ENCODE results near the gene APBA1.
A peak's percentile ranks its signal among the peaks of the same experiment; 100 is the strongest.

APBA1 gene

DNA sequence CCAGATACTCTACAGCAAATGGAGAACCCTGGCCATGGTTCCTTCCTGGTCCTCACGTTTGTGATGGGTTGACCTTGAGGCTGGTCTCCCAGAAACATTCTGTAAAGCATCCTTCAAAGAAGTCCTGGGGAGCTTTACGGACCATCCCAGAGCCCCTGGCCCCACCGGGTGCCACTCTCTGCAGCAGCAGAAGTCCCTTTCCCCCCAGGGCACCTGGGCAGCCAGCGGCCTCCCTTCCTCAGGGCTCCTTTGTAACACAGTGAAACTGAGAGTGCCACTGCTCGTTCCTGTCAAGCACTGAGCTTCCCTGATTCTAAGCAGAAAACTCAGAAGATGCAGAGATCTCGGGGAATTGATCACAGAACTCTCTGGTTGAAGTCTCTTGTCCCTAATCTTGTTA lies 242.9 kb downstream of the APBA1 start:
- Histone ChIP-seq H3K36me3 (ENCODE audit: control insufficient read depth in 2 of 2, insufficient read depth in 2 of 2, low read length in 2 of 2) (peaks cover 0 to 4% of the 10 kb centered on the region in 2 donors), H3K9ac (ENCODE audit: low read length in 2 of 2) (no peak overlapping the region), H3K4me3 (ENCODE audit: low read length in 2 of 2) (no peak overlapping the region), H3K9me3 (ENCODE audit: control insufficient read depth in 2 of 2, low read length in 2 of 2) (peaks cover 0 to 4% of the 10 kb centered on the region in 2 donors), H3K27ac (ENCODE audit: low read length) (no peak overlapping the region), H3K4me1 (ENCODE audit: control insufficient read depth, insufficient read depth, low read length) (no peaks in the 10 kb centered on the region), H3K27me3 (ENCODE audit: control insufficient read depth in 1 of 2, insufficient read depth in 2 of 2, low read length in 2 of 2) (no peaks in the 10 kb centered on the region)

DNA sequence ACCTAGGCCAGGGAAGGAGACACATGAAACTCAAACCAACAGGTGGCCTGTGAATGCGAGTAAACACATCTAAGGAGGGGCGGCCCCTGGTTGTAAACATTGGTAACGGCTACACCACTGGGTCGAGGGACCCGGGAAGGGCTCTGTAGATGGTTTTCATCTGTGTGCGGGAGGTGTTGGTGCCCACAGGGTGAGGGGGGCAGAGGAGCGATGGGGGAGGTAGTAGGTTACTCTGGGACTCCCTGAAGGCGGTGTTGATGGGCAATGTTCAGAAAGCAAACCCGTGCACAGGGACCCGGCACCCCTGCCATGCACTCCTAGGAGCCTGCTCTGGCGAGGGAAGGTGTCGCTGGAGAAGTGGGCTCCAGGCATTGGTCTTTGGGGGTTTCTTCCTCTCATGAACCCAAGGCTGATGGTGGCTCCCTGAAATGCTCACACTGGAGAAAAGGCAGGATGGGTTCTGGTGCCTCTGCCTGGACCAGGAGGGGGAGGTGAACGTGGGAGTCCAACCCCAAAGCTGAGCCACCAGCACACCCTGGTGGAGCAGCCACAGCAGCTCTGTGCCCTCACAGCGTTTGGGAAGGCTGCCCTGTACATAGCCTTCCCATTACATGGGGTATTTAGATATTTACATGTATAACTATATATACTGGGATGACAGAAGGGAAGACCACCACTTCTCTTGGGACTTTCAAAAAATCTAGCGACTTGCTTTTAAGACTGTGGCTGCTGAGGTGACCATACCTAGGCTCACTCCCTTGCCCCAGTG lies 244.0 kb downstream of the APBA1 start:
- H3K27ac ChIP-seq (ENCODE audit: low read length), result no peak overlapping the region

GRCh38 chr9:69427286-69427685 lies 244.9 kb downstream of the APBA1 start:
- no peak overlapping the region for H3K4me3 ChIP-seq (ENCODE audit: low read length in 2 of 2)
- no peaks in the 10 kb centered on the region for H3K27me3 ChIP-seq (ENCODE audit: control insufficient read depth in 1 of 2, insufficient read depth in 2 of 2, low read length in 2 of 2)
- H3K36me3 ChIP-seq (ENCODE audit: control insufficient read depth in 2 of 2, insufficient read depth in 2 of 2, low read length in 2 of 2), result peaks cover 0 to 4% of the 10 kb centered on the region in 2 donors
- peaks cover 2% of the 10 kb centered on the region for H3K4me1 ChIP-seq (ENCODE audit: control insufficient read depth, insufficient read depth, low read length)
- H3K9ac ChIP-seq (ENCODE audit: low read length in 2 of 2), result no peak overlapping the region
- peaks cover 0 to 4% of the 10 kb centered on the region in 2 donors for H3K9me3 ChIP-seq (ENCODE audit: control insufficient read depth in 2 of 2, low read length in 2 of 2)
- H3K27ac ChIP-seq (ENCODE audit: low read length), result no peak overlapping the region

More for the DNA sequence above, 244.0 kb downstream of the APBA1 start:
- Histone ChIP-seq H3K9me3 (ENCODE audit: control insufficient read depth in 2 of 2, low read length in 2 of 2) (peaks cover 0 to 4% of the 10 kb centered on the region in 2 donors), H3K9ac (ENCODE audit: low read length in 2 of 2) (no peak overlapping the region), H3K36me3 (ENCODE audit: control insufficient read depth in 2 of 2, insufficient read depth in 2 of 2, low read length in 2 of 2) (peaks cover 0 to 4% of the 10 kb centered on the region in 2 donors), H3K4me1 (ENCODE audit: control insufficient read depth, insufficient read depth, low read length) (no peaks in the 10 kb centered on the region), H3K27me3 (ENCODE audit: control insufficient read depth in 1 of 2, insufficient read depth in 2 of 2, low read length in 2 of 2) (no peaks in the 10 kb centered on the region), H3K4me3 (ENCODE audit: low read length in 2 of 2) (no peak overlapping the region)

GRCh38 chr9:69425136-69425801 lies 246.9 kb downstream of the APBA1 start:
- H3K4me3 ChIP-seq (ENCODE audit: low read length in 2 of 2), result no peak overlapping the region
- H3K27ac ChIP-seq (ENCODE audit: low read length), result no peak overlapping the region
- H3K27me3 ChIP-seq (ENCODE audit: control insufficient read depth in 1 of 2, insufficient read depth in 2 of 2, low read length in 2 of 2), result no peaks in the 10 kb centered on the region
- H3K9ac ChIP-seq (ENCODE audit: low read length in 2 of 2), result no peak overlapping the region
- peaks cover 2% of the 10 kb centered on the region for H3K4me1 ChIP-seq (ENCODE audit: control insufficient read depth, insufficient read depth, low read length)
- H3K36me3 ChIP-seq (ENCODE audit: control insufficient read depth in 2 of 2, insufficient read depth in 2 of 2, low read length in 2 of 2), result no peaks in the 10 kb centered on the region
- no peaks in the 10 kb centered on the region for H3K9me3 ChIP-seq (ENCODE audit: control insufficient read depth in 2 of 2, low read length in 2 of 2)

DNA sequence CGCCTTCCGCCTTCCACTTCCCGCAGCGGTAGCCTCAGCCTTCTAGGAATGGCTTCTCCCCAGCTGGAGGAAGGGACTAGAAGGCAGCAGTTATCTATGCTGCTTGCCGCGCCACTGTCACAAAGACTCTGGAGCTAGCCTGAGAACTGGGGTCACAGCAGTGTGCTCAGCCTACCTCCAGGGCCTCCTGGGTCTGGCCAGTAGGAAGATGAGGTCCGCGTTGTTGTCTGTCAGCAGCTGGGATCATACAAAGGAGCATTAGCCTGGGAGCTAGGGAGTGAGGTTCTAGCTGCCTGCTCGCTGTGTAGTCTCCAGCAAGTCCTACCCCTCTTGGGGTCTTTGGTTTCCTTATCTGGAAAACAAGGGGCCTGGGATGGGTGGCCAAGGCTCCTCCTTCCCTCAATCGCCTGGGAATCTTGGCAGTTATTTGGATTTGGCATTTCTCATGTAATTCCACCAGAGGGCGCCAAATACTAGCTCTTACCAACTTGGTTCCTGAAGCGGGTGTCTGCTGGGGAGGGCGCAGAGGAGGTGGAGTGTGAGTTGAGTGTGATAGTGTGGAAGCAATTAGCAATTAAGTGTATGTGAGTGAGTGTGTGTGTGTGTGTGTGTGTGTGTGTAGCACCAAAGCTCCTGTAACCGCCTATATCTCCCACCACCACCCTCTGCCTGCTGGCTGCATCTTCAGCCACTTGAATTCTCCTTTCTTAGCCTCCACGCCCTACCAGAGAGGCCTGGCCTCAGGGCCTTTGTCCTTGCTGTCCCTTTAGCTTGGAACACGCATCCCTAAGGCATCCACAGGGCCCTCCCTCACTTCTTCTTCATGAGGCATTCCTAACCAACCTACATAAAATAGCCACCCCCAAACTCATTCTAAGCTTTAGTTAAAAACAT lies 250.0 kb downstream of the APBA1 start:
- Histone ChIP-seq H3K36me3 (ENCODE audit: control insufficient read depth in 2 of 2, insufficient read depth in 2 of 2, low read length in 2 of 2) (no peaks in the 10 kb centered on the region), H3K9ac (ENCODE audit: low read length in 2 of 2) (no peak overlapping the region), H3K4me1 (ENCODE audit: control insufficient read depth, insufficient read depth, low read length) (peaks cover 2% of the 10 kb centered on the region), H3K27me3 (ENCODE audit: control insufficient read depth in 1 of 2, insufficient read depth in 2 of 2, low read length in 2 of 2) (no peaks in the 10 kb centered on the region), H3K9me3 (ENCODE audit: control insufficient read depth in 2 of 2, low read length in 2 of 2) (no peaks in the 10 kb centered on the region), H3K27ac (ENCODE audit: low read length) (no peak overlapping the region), H3K4me3 (ENCODE audit: low read length in 2 of 2) (no peak overlapping the region)

GRCh38 chr9:69420611-69421270 lies 251.4 kb downstream of the APBA1 start:
- H3K9ac ChIP-seq (ENCODE audit: low read length in 2 of 2), result no peak overlapping the region
- H3K4me3 ChIP-seq (ENCODE audit: low read length in 2 of 2), result no peak overlapping the region
- peaks cover 2% of the 10 kb centered on the region for H3K4me1 ChIP-seq (ENCODE audit: control insufficient read depth, insufficient read depth, low read length)
- H3K27me3 ChIP-seq (ENCODE audit: control insufficient read depth in 1 of 2, insufficient read depth in 2 of 2, low read length in 2 of 2), result no peaks in the 10 kb centered on the region
- H3K27ac ChIP-seq (ENCODE audit: low read length), result no peak overlapping the region
- no peaks in the 10 kb centered on the region for H3K9me3 ChIP-seq (ENCODE audit: control insufficient read depth in 2 of 2, low read length in 2 of 2)
- no peaks in the 10 kb centered on the region for H3K36me3 ChIP-seq (ENCODE audit: control insufficient read depth in 2 of 2, insufficient read depth in 2 of 2, low read length in 2 of 2)

GRCh38 chr9:69412741-69413150 lies 259.4 kb downstream of the APBA1 start:
- H3K27me3 ChIP-seq (ENCODE audit: control insufficient read depth in 1 of 2, insufficient read depth in 2 of 2, low read length in 2 of 2), result no peaks in the 10 kb centered on the region
- H3K4me1 ChIP-seq (ENCODE audit: control insufficient read depth, insufficient read depth, low read length), result peaks cover 6% of the 10 kb centered on the region
- no peaks in the 10 kb centered on the region for H3K36me3 ChIP-seq (ENCODE audit: control insufficient read depth in 2 of 2, insufficient read depth in 2 of 2, low read length in 2 of 2)
- H3K9ac ChIP-seq (ENCODE audit: low read length in 2 of 2), result peak overlapping the region; percentile 42 to 55
- no peaks in the 10 kb centered on the region for H3K9me3 ChIP-seq (ENCODE audit: control insufficient read depth in 2 of 2, low read length in 2 of 2)
- H3K27ac ChIP-seq (ENCODE audit: low read length), result no peak overlapping the region
- peak overlapping the region; percentile 53 to 73 for H3K4me3 ChIP-seq (ENCODE audit: low read length in 2 of 2)

DNA sequence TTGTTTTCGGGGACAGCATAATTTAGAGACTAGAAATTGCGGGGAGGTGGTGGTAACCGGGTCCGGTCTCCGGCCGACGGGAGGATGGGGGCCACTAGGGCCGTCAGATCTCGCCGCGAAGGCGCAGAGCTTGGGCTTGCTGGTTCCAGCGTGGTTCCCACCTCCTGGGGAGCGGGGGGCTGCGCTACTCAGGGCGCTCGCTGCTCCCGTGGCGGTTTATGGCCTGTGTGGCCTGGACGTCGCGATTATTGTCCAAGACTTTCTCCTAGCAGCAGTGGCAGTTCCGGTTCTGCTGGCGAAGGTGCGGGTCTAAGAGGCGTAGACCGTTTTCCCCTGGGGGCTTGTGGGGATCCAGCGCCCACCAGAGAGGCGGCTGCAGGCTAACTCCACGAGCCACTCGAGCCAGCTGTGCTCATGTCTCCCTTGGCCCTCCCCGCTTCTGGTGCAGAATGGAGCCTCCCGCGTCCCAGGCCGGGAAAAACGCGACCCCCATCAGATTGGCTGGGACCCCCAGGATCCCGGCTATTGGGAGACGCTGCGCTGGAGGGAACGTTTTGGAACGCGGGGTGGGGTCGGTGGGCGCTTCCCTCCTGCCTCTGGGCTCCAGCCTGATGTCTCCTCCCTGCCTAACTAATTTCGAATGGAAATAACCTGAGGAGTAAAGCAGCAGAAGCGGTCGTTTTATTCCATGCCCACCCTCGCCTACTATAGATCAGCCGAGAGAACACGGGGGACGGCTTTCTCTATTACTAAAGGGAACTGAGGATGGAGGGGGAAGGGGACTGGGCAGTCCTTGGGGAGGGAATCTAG lies 260.0 kb downstream of the APBA1 start:
- Histone ChIP-seq H3K4me3 (ENCODE audit: low read length in 2 of 2) (peak overlapping the region; percentile 53 to 73), H3K27me3 (ENCODE audit: control insufficient read depth in 1 of 2, insufficient read depth in 2 of 2, low read length in 2 of 2) (no peaks in the 10 kb centered on the region), H3K4me1 (ENCODE audit: control insufficient read depth, insufficient read depth, low read length) (peaks cover 6% of the 10 kb centered on the region), H3K9ac (ENCODE audit: low read length in 2 of 2) (peak overlapping the region in 1 of 2 donors; percentile 42), H3K36me3 (ENCODE audit: control insufficient read depth in 2 of 2, insufficient read depth in 2 of 2, low read length in 2 of 2) (no peaks in the 10 kb centered on the region), H3K9me3 (ENCODE audit: control insufficient read depth in 2 of 2, low read length in 2 of 2) (no peaks in the 10 kb centered on the region), H3K27ac (ENCODE audit: low read length) (no peak overlapping the region)

DNA sequence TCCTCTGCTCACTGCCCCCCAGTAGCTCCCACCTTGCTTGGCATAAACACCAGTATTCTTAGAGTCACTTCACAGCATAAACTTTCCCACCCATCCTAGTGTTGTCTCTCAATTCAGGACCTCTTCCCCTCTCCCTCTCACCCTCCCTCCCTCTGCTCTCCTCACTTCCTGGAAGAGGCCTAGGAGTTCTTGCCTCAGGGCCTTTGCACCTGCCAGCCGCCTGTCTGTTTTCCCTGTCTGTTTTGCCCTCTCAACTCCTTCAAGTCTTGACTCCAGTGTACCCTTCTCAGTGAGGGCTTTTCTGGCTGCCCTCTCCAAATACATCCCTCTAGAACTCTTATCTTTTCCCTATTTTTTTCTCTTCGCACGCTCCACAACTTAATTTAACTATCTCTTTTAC lies 260.9 kb downstream of the APBA1 start:
- Histone ChIP-seq H3K9ac (ENCODE audit: low read length in 2 of 2) (no peak overlapping the region), H3K9me3 (ENCODE audit: control insufficient read depth in 2 of 2, low read length in 2 of 2) (no peaks in the 10 kb centered on the region), H3K4me1 (ENCODE audit: control insufficient read depth, insufficient read depth, low read length) (peaks cover 6% of the 10 kb centered on the region), H3K27ac (ENCODE audit: low read length) (no peak overlapping the region), H3K4me3 (ENCODE audit: low read length in 2 of 2) (no peak overlapping the region), H3K36me3 (ENCODE audit: control insufficient read depth in 2 of 2, insufficient read depth in 2 of 2, low read length in 2 of 2) (no peaks in the 10 kb centered on the region), H3K27me3 (ENCODE audit: control insufficient read depth in 1 of 2, insufficient read depth in 2 of 2, low read length in 2 of 2) (no peaks in the 10 kb centered on the region)

All from stomach smooth muscle (tissue), 2 donors.